OCI-M2 (cell line): ENCODE measurements around the gene ARGFX.
"Not testable (repeated sequence)": the region's sequence is repeated elsewhere in the genome, so short reads cannot be mapped to it uniquely, and the experiment has no call there.

Experiments
- DNase-seq: peaks from one replicate; lab custom pipeline; 2025; ENCODE audit not compliant: unreplicated experiment; lab: John Stamatoyannopoulos, UW

ARGFX gene

GRCh38 chr3:121598564-121598963, 30.8 kb downstream of the ARGFX start:
- no peak for DNase-seq

- DNase-seq = not testable (repeated sequence)
These were observed 32.2 kb downstream of the ARGFX start for GRCh38 chr3:121599900-121600299.

GRCh38 chr3:121601212-121601812, 33.6 kb downstream of the ARGFX start:
- no peak for DNase-seq

- no peak for DNase-seq
These were observed 37.0 kb downstream of the ARGFX start for GRCh38 chr3:121604759-121605158.

GRCh38 chr3:121606106-121606505, 38.4 kb downstream of the ARGFX start:
- DNase-seq = no peak
